ENCODE results near the gene ABCC3.

Gene ABCC3

GRCh38 chr17:50640686-50641351, 6.1 kb downstream of the ABCC3 start:
- peak; percentile 62 for DNase-seq
- Histone ChIP-seq H3K36me3 (no peaks in the 10 kb centered on the region), H3K27me3 (ENCODE audit: insufficient read depth, low read depth, severe bottlenecking) (no peaks in the 10 kb centered on the region), H3K27ac (peak overlapping the region; percentile 69), H3K4me3 (ENCODE audit: low read depth, low read length) (no peak overlapping the region), H3K9me3 (ENCODE audit: severe bottlenecking) (no peaks in the 10 kb centered on the region)
- TF ChIP-seq CTCF (IDR thresholded peaks at IDR 0.05; ENCODE audit: low read depth, low read length): no peak

- H3K9me3 ChIP-seq (ENCODE audit: severe bottlenecking): no peaks in the 10 kb centered on the region
- peak overlapping the region; percentile 69 for H3K27ac ChIP-seq
Measured at GRCh38 chr17:50641357-50641756, 6.7 kb downstream of the ABCC3 start.

GRCh38 chr17:50642071-50642721, 7.5 kb downstream of the ABCC3 start:
- Histone ChIP-seq H3K36me3 (no peaks in the 10 kb centered on the region), H3K9me3 (ENCODE audit: severe bottlenecking) (no peaks in the 10 kb centered on the region), H3K27ac (peak overlapping the region; percentile 69; the same call in 1 of the 2 replicates), H3K4me3 (ENCODE audit: low read depth, low read length) (no peak overlapping the region), H3K27me3 (ENCODE audit: insufficient read depth, low read depth, severe bottlenecking) (no peaks in the 10 kb centered on the region)
- DNase-seq: no peak
- TF ChIP-seq CTCF (IDR thresholded peaks at IDR 0.05; ENCODE audit: low read depth, low read length): no peak

More at GRCh38 chr17:50641357-50641756, 6.7 kb downstream of the ABCC3 start:
- DNase-seq: no peak
- TF ChIP-seq CTCF (IDR thresholded peaks at IDR 0.05; ENCODE audit: low read depth, low read length): no peak
- H3K27me3 ChIP-seq (ENCODE audit: insufficient read depth, low read depth, severe bottlenecking): no peaks in the 10 kb centered on the region
- no peaks in the 10 kb centered on the region for H3K36me3 ChIP-seq
- H3K4me3 ChIP-seq (ENCODE audit: low read depth, low read length): no peak overlapping the region

- H3K4me3 ChIP-seq (ENCODE audit: low read depth, low read length): no peak overlapping the region
- H3K9me3 ChIP-seq (ENCODE audit: severe bottlenecking): peaks cover under 1% of the 10 kb centered on the region
- TF ChIP-seq CTCF (IDR thresholded peaks at IDR 0.05; ENCODE audit: low read depth, low read length): no peak
- no peak for DNase-seq
- no peak overlapping the region for H3K27ac ChIP-seq
- no peaks in the 10 kb centered on the region for H3K27me3 ChIP-seq (ENCODE audit: insufficient read depth, low read depth, severe bottlenecking)
- H3K36me3 ChIP-seq: no peaks in the 10 kb centered on the region
Measured at GRCh38 chr17:50642722-50643656, 8.3 kb downstream of the ABCC3 start.

- Histone ChIP-seq H3K27me3 (ENCODE audit: insufficient read depth, low read depth, severe bottlenecking) (no peaks in the 10 kb centered on the region), H3K27ac (peak overlapping the region; percentile 56), H3K4me3 (ENCODE audit: low read depth, low read length) (no peak overlapping the region), H3K36me3 (no peaks in the 10 kb centered on the region), H3K9me3 (ENCODE audit: severe bottlenecking) (peaks cover 5% of the 10 kb centered on the region)
- no peak for DNase-seq
- no peak for TF ChIP-seq CTCF (IDR thresholded peaks at IDR 0.05; ENCODE audit: low read depth, low read length)
Measured at GRCh38 chr17:50645748-50646682, 11.3 kb downstream of the ABCC3 start.
